Gastrocnemius medialis (tissue), 4 donors: ENCODE measurements around the gene ALKBH7.

ENCODE experiments used
- POLR2A ChIP-seq, 2 donors: fragments of 450-650 bp; IDR thresholded peaks; one replicate each; pipeline ENCODE4 v1.6.1; 2017; ENCODE audit warnings: antibody characterized with exemption in 2 of 2, mild to moderate bottlenecking in 2 of 2, moderate library complexity in 2 of 2
- TF ChIP-seq, protein P1 (sequence below), 5 experiments: fragments of 450-650 bp in 3 of 5; fragments of 200-600 bp in 2 of 5; sonication (generic) in 2 of 5; IDR thresholded peaks in 4 of 5; conservative IDR thresholded peaks in 1 of 5; 1 replicate in 4 of 5; 2 replicates in 1 of 5; pipeline ENCODE4 v1.5.1; 2016 to 2019; ENCODE audit warnings: antibody characterized with exemption in 5 of 5, mild to moderate bottlenecking in 3 of 5, moderate library complexity in 3 of 5

DNA sequence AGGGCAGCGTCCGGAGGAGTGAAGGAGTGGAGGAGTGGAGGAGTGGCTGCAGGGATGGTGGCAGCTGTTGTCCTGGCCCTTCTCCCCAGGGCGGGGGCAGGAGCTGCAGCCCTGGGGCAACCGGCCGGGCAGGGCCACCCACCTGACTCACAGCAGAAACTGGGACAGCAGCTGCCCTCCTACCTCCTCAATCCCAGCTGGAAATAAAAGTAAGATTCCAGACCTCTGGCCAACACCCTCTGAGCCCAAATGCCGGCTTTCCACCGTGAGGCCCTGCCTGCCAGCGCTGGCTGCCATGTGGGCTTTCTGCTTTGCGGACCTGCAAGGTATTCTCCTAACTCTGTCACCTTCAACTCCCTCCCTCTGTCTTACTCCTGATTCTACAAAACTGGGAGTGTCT is 14.6 kb upstream of the ALKBH7 start:
- no peak for TF ChIP-seq POLR2A (IDR thresholded peaks at IDR 0.05)
- TF ChIP-seq, protein P1, sequence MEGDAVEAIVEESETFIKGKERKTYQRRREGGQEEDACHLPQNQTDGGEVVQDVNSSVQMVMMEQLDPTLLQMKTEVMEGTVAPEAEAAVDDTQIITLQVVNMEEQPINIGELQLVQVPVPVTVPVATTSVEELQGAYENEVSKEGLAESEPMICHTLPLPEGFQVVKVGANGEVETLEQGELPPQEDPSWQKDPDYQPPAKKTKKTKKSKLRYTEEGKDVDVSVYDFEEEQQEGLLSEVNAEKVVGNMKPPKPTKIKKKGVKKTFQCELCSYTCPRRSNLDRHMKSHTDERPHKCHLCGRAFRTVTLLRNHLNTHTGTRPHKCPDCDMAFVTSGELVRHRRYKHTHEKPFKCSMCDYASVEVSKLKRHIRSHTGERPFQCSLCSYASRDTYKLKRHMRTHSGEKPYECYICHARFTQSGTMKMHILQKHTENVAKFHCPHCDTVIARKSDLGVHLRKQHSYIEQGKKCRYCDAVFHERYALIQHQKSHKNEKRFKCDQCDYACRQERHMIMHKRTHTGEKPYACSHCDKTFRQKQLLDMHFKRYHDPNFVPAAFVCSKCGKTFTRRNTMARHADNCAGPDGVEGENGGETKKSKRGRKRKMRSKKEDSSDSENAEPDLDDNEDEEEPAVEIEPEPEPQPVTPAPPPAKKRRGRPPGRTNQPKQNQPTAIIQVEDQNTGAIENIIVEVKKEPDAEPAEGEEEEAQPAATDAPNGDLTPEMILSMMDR (IDR thresholded peaks at IDR 0.05 in 4 of 5, conservative IDR thresholded peaks at IDR 0.05 in 1 of 5): no peak
